ENCODE measurements around the gene NKX2-4.

NKX2-4 gene

DNA sequence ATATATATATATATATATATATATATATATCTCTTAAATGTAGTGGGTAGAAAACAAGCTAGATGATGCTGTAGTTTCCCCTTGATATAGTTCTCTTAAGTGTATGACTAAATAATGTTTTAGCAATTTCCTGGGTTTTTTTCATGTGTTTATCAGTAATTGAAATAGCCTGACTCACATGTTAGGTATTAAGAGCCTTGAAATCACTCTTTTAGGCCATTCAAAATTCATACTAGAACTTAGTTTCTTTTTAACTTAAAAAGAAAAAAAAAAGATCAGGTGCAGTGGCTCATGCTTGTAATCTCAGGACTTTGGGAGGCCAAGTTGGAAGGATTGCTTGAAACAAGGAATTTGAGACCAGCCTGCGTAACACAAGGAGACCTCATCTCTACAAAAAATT lies 44.1 kb downstream of the NKX2-4 start:
- no peak for TF ChIP-seq TAF1 (IDR thresholded peaks at IDR 0.05; ENCODE audit: borderline replicate concordance, low read depth, low read length)
- no peak for FAIRE-seq

DNA sequence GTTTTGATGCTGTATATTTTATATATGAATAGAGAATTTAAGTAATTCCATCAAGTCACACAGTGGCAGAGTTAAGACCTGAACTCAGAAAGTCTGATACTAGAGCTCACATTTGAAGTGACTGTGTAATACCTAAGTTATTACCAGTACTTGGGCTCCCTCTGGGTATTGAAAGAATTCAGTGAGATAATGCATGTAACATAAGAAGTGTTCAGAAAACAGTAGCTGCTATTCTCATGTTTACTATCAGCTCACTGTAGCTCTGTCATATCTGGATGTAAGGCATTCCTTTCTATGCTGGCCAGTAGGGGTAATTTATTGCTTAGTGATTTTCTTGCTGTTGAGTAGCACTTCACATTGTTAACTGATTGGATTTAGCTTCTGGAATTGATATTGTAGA lies 44.6 kb downstream of the NKX2-4 start:
- FAIRE-seq, result no peak
- DNase-seq (ENCODE audit: insufficient read length), result no peak
- TF ChIP-seq POLR2AphosphoS5 (IDR thresholded peaks at IDR 0.05; ENCODE audit: low read depth, low read length) (no peak), TAF1 (IDR thresholded peaks at IDR 0.05; ENCODE audit: borderline replicate concordance, low read depth, low read length) (no peak), POLR2A (IDR thresholded peaks at IDR 0.05; ENCODE audit: low read depth, low read length) (no peak)

More for the DNA sequence above, 44.1 kb downstream of the NKX2-4 start:
- DNase-seq (ENCODE audit: insufficient read length), result no peak

All from GM12892 (cell line).